NCI-H526 treated with DMSO at 0.1 percent for 48 hours (cell line): ENCODE results near the gene AP1G2.

Experiments
- DNase-seq: peaks from one replicate; lab custom pipeline; 2025; lab: John Stamatoyannopoulos, UW

The AP1G2 gene

GRCh38 chr14:23513818-23514643 is 53.6 kb downstream of the AP1G2 start:
- DNase-seq, result no peak

- no peak for DNase-seq
These were observed 54.4 kb downstream of the AP1G2 start for GRCh38 chr14:23513005-23513817.

- DNase-seq, result no peak
These were observed 55.4 kb downstream of the AP1G2 start for GRCh38 chr14:23512156-23512555.
